H9 (cell line): ENCODE results near the gene DAD1. TPM values are rescaled to one million over a fixed set of nuclear protein-coding genes. Genes with fewer than 3 reads are reported as not detected.

Experiments
- DNase-seq: peaks from one replicate; pipeline ENCODE4 v3.0.0-alpha.2; 2017
- H2AFZ ChIP-seq: one replicate; pipeline ENCODE4 v1.6.1; 2013; ENCODE audit warnings: mild to moderate bottlenecking, low read length, control low read depth, moderate library complexity
- H2AK5ac ChIP-seq: 2 replicates; pipeline ENCODE4 v1.6.1; 2013; ENCODE audit warnings: low read length, control low read depth, mixed read lengths; ENCODE audit not compliant: insufficient read length
- H2BK120ac ChIP-seq: one replicate; pipeline ENCODE4 v1.6.1; 2013; ENCODE audit warnings: low read depth, mild to moderate bottlenecking, low read length, control low read depth, inconsistent platforms; ENCODE audit not compliant: poor library complexity, severe bottlenecking
- H2BK12ac ChIP-seq: 2 replicates; pipeline ENCODE4 v1.6.1; 2013; ENCODE audit warnings: low read length, control low read depth, mixed read lengths, low read depth; ENCODE audit not compliant: insufficient read length
- H2BK15ac ChIP-seq: 2 replicates; pipeline ENCODE4 v1.6.1; 2013; ENCODE audit warnings: low read depth, low read length, control low read depth
- H2BK20ac ChIP-seq: one replicate; pipeline ENCODE4 v1.6.1; 2013; ENCODE audit warnings: low read depth, mild to moderate bottlenecking, low read length, control low read depth, inconsistent platforms; ENCODE audit not compliant: poor library complexity, severe bottlenecking
- H2BK5ac ChIP-seq: 2 replicates; pipeline ENCODE4 v1.6.1; 2013; ENCODE audit warnings: low read length, control low read depth, mixed read lengths; ENCODE audit not compliant: insufficient read length
- H3K14ac ChIP-seq: 2 replicates; pipeline ENCODE4 v1.6.1; 2013; ENCODE audit warnings: low read length, control low read depth; ENCODE audit not compliant: insufficient read depth
- H3K18ac ChIP-seq: 2 replicates; pipeline ENCODE4 v1.6.1; 2013; ENCODE audit warnings: low read depth, mild to moderate bottlenecking, mixed read lengths, low read length, control low read depth; ENCODE audit not compliant: insufficient read length
- H3K23ac ChIP-seq: 2 replicates; pipeline ENCODE4 v1.6.1; 2013; ENCODE audit warnings: low read length, control low read depth, mixed read lengths, low read depth; ENCODE audit not compliant: insufficient read length
- H3K23me2 ChIP-seq: 2 replicates; pipeline ENCODE4 v1.6.1; 2013; ENCODE audit warnings: low read depth, mild to moderate bottlenecking, mixed read lengths, low read length, control low read depth; ENCODE audit not compliant: insufficient read length, poor library complexity, severe bottlenecking
- H3K27ac ChIP-seq: 2 replicates; pipeline ENCODE4 v1.5.1; 2013; ENCODE audit warnings: low read length, control low read depth, mixed read lengths, low read depth; ENCODE audit not compliant: insufficient read length
- H3K27me3 ChIP-seq: 2 replicates; pipeline ENCODE4 v1.6.1; 2013; ENCODE audit warnings: low read length, control low read depth, inconsistent platforms; ENCODE audit not compliant: insufficient read depth
- H3K4ac ChIP-seq: 2 replicates; pipeline ENCODE4 v1.6.1; 2013; ENCODE audit warnings: low read depth, mild to moderate bottlenecking, control low read depth, inconsistent platforms, low read length, moderate library complexity
- H3K4me1 ChIP-seq: 2 replicates; pipeline ENCODE4 v1.6.1; 2013; ENCODE audit warnings: low read length, control low read depth, inconsistent platforms; ENCODE audit not compliant: insufficient read depth
- H3K4me2 ChIP-seq: 2 replicates; pipeline ENCODE4 v1.6.1; 2013; ENCODE audit warnings: low read length, control low read depth, mixed read lengths; ENCODE audit not compliant: insufficient read length, insufficient read depth
- H3K56ac ChIP-seq: 2 replicates; pipeline ENCODE4 v1.6.1; 2013; ENCODE audit warnings: low read depth, mild to moderate bottlenecking, mixed read lengths, low read length, control low read depth; ENCODE audit not compliant: insufficient read length
- H3K79me1 ChIP-seq: 2 replicates; pipeline ENCODE4 v1.6.1; 2013; ENCODE audit warnings: low read depth, mild to moderate bottlenecking, moderate library complexity, low read length, control low read depth, inconsistent platforms; ENCODE audit not compliant: insufficient read depth, poor library complexity, severe bottlenecking
- H3K79me2 ChIP-seq: 2 replicates; pipeline ENCODE4 v1.6.1; 2013; ENCODE audit warnings: low read length, control low read depth, inconsistent platforms; ENCODE audit not compliant: insufficient read depth
- H3K9ac ChIP-seq: 2 replicates; pipeline ENCODE4 v1.6.1; 2013; ENCODE audit warnings: low read length, control low read depth, mixed read lengths; ENCODE audit not compliant: insufficient read length; ENCODE audit errors: extremely low read depth
- H3K9me3 ChIP-seq: one replicate; pipeline ENCODE4 v1.6.1; 2013; ENCODE audit warnings: low read depth, low read length, inconsistent platforms; ENCODE audit not compliant: control insufficient read depth
- H3T11ph ChIP-seq: one replicate; pipeline ENCODE4 v1.6.1; 2013; ENCODE audit warnings: mild to moderate bottlenecking, low read length, control low read depth, inconsistent platforms
- H4K20me1 ChIP-seq: one replicate; pipeline ENCODE4 v1.6.1; 2013; ENCODE audit not compliant: control insufficient read depth, insufficient read length, insufficient read depth
- H4K5ac ChIP-seq: 2 replicates; pipeline ENCODE4 v1.6.1; 2013; ENCODE audit warnings: low read depth, mild to moderate bottlenecking, mixed read lengths, low read length, control low read depth; ENCODE audit not compliant: insufficient read length
- H4K8ac ChIP-seq: replicated peaks from 2 replicates; pipeline ENCODE4 v1.6.1; 2013; ENCODE audit warnings: low read length, control low read depth, mixed read lengths, low read depth; ENCODE audit not compliant: insufficient read length
- H4K91ac ChIP-seq: 2 replicates; pipeline ENCODE4 v1.6.1; 2013; ENCODE audit warnings: low read depth, mild to moderate bottlenecking, moderate library complexity, mixed read lengths, low read length, control low read depth; ENCODE audit not compliant: insufficient read length
- H3K27ac Mint-ChIP-seq, 3 experiments: 2 replicates in 2 of 3; 3 replicates in 1 of 3; pipeline ENCODE4 v1.8.0; 2020 to 2021; ENCODE audit warnings: mixed read lengths in 3 of 3, mild to moderate bottlenecking in 1 of 3, moderate library complexity in 1 of 3
- H3K27me3 Mint-ChIP-seq: 2 replicates; pipeline ENCODE4 v1.8.0; 2021; ENCODE audit warnings: low read depth, mild to moderate bottlenecking, moderate library complexity, mixed read lengths
- H3K36me3 Mint-ChIP-seq, 3 experiments: 2 replicates in 2 of 3; 3 replicates in 1 of 3; pipeline ENCODE4 v1.8.0; 2020 to 2021; ENCODE audit warnings: low read depth in 3 of 3, mixed read lengths in 3 of 3; ENCODE audit not compliant: insufficient read depth in 1 of 3
- H3K4me1 Mint-ChIP-seq, 2 experiments: 2 replicates each; pipeline ENCODE4 v1.8.0; 2020; ENCODE audit warnings: mixed read lengths in 2 of 2
- H3K4me3 Mint-ChIP-seq, 2 experiments: 2 replicates in 1 of 2; 3 replicates in 1 of 2; pipeline ENCODE4 v1.8.0; 2020 to 2021; ENCODE audit warnings: mild to moderate bottlenecking in 2 of 2, mixed read lengths in 2 of 2, moderate library complexity in 1 of 2
- H3K9me3 Mint-ChIP-seq, 2 experiments: 2 replicates in 1 of 2; 3 replicates in 1 of 2; pipeline ENCODE4 v1.8.0; 2020; ENCODE audit warnings: mild to moderate bottlenecking in 2 of 2, mixed read lengths in 2 of 2, moderate library complexity in 1 of 2
- CTCF ChIP-seq: fragments of 200-600 bp; sonication (generic); conservative IDR thresholded peaks from 3 replicates; pipeline ENCODE4 v1.8.0; 2021; ENCODE audit warnings: antibody characterized with exemption, mild to moderate bottlenecking
- WGBS: extraction: QIAGEN DNeasy Blood & Tissue Kit; methylation state at CpG from one replicate; pipeline ENCODE4 v1.1.7; 2013; ENCODE audit warnings: missing lambda C conversion rate, low lambda C conversion rate, mixed read lengths; ENCODE audit not compliant: insufficient read length; ENCODE audit errors: extremely low coverage; 5-methylcytosine and 5-hydroxymethylcytosine counted together
- total RNA-seq: library from RNA; stranded (reverse); gene quantifications from 2 replicates; pipeline ENCODE4 v1.2.1, GENCODE V29; 2021

DAD1 gene
- total RNA-seq, 1 experiment from 2014 or later, result 127 TPM

- no peaks in the 10 kb centered on the region for H3K9me3 ChIP-seq
- H3K4me1 ChIP-seq, result peaks cover 3% of the 10 kb centered on the region; the same call in 1 of the 2 replicates
- H3K27ac Mint-ChIP-seq, result no peak overlapping the region
- peaks cover 17% of the 10 kb centered on the region in 2 experiments for H3K4me1 Mint-ChIP-seq
- no peak overlapping the region for H3K4me3 Mint-ChIP-seq
- no peak overlapping the region for H3K56ac ChIP-seq
- peaks cover 23 to 49% (median 49%) of the 10 kb centered on the region in 3 experiments for H3K36me3 Mint-ChIP-seq
- no peak overlapping the region for H3K14ac ChIP-seq
- no peak overlapping the region for H3T11ph ChIP-seq
- H4K8ac ChIP-seq, result no peak overlapping the region
- H3K18ac ChIP-seq, result no peak overlapping the region
- no peak overlapping the region for H2BK15ac ChIP-seq
- H3K79me1 ChIP-seq, result no peaks in the 10 kb centered on the region
- no peaks in the 10 kb centered on the region for H3K27me3 ChIP-seq
- H2BK20ac ChIP-seq, result no peak overlapping the region
- no peak for TF ChIP-seq CTCF
- H3K9me3 Mint-ChIP-seq, result no peaks in the 10 kb centered on the region; a peak in 1 of 5 replicates
- no peak for DNase-seq
- H4K20me1 ChIP-seq, result no peaks in the 10 kb centered on the region
- H3K4me2 ChIP-seq, result no peak overlapping the region
- peaks cover 9% of the 10 kb centered on the region for H3K23me2 ChIP-seq
- no peak overlapping the region for H4K91ac ChIP-seq
- no peaks in the 10 kb centered on the region for H3K27me3 Mint-ChIP-seq
- H2AK5ac ChIP-seq, result no peak overlapping the region
- H2AFZ ChIP-seq, result no peak overlapping the region
- no peak overlapping the region for H4K5ac ChIP-seq
- WGBS, result no CpG with 5 or more reads among the region's 5 CpGs
- no peak overlapping the region for H2BK12ac ChIP-seq
- no peak overlapping the region for H3K9ac ChIP-seq
- no peak overlapping the region for H3K4ac ChIP-seq
- no peak overlapping the region for H2BK120ac ChIP-seq
- H3K23ac ChIP-seq, result no peak overlapping the region
- no peak overlapping the region for H3K27ac ChIP-seq
- H2BK5ac ChIP-seq, result no peak overlapping the region
- no peaks in the 10 kb centered on the region for H3K79me2 ChIP-seq
These were observed 13.0 kb upstream of the DAD1 start for GRCh38 chr14:22601996-22602395.
